IMR-90 (cell line): ENCODE measurements around the gene SNAP29. TPM values are rescaled to one million over a fixed set of nuclear protein-coding genes. Genes with fewer than 3 reads are reported as not detected.

ENCODE experiments used
- ATAC-seq: fragments of 200-7000 bp; cut with Tn5 transposase; 2 replicates; pipeline ENCODE4 v1.9.1; 2020; ENCODE audit warnings: low read depth, mild to moderate bottlenecking, moderate library complexity
- BruUV-seq: library from RNA; stranded (reverse); fragments of 400-500 nt; replicated peaks from 2 replicates; lab custom pipeline; 2021; lab: Mats Ljungman, UMichigan
- CTCF ChIA-PET: fragments of 300-600 bp; formaldehyde crosslinking; extraction: SDS; loops from one replicate; lab custom pipeline; 2021; ENCODE audit warnings: antibody characterized with exemption; lab: Yijun Ruan, JAX
- POLR2A ChIA-PET: fragments of 300-600 bp; sonication (Branson Sonifier 250); formaldehyde crosslinking; loops from one replicate; lab custom pipeline; 2022; ENCODE audit warnings: antibody characterized with exemption; ENCODE audit not compliant: unreplicated experiment; lab: Charles Lee
- DNase-seq: peaks from one replicate; pipeline ENCODE4 v3.0.0; 2013
- H2AFZ ChIP-seq: replicated peaks from 2 replicates; pipeline ENCODE3; 2013; ENCODE audit warnings: low read length, mild to moderate bottlenecking; ENCODE audit not compliant: poor library complexity
- H2AK5ac ChIP-seq: 2 replicates; pipeline ENCODE4 v1.6.1; 2013; ENCODE audit warnings: low read depth, low read length, inconsistent platforms
- H2AK9ac ChIP-seq: replicated peaks from 2 replicates; pipeline ENCODE3; 2013; ENCODE audit warnings: mild to moderate bottlenecking, low read depth, low read length, moderate library complexity; ENCODE audit not compliant: poor library complexity
- H2BK120ac ChIP-seq: 2 replicates; pipeline ENCODE4 v1.6.1; 2013; ENCODE audit warnings: low read depth, low read length, inconsistent platforms
- H2BK15ac ChIP-seq: 3 replicates; pipeline ENCODE4 v1.6.1; 2013; ENCODE audit warnings: low read depth, low read length, inconsistent platforms
- H2BK20ac ChIP-seq: 2 replicates; pipeline ENCODE4 v1.6.1; 2013; ENCODE audit warnings: low read depth, mild to moderate bottlenecking, inconsistent platforms, low read length, moderate library complexity
- H2BK5ac ChIP-seq: 2 replicates; pipeline ENCODE4 v1.6.1; 2013; ENCODE audit warnings: mild to moderate bottlenecking, low read depth, low read length, inconsistent platforms; ENCODE audit not compliant: poor library complexity, severe bottlenecking
- H3K14ac ChIP-seq: replicated peaks from 2 replicates; pipeline ENCODE4 v1.6.1; 2013; ENCODE audit warnings: low read depth, low read length, inconsistent platforms
- H3K18ac ChIP-seq: 2 replicates; pipeline ENCODE4 v1.6.1; 2013; ENCODE audit warnings: low read depth, low read length, control low read depth
- H3K23ac ChIP-seq: 2 replicates; pipeline ENCODE4 v1.6.1; 2013; ENCODE audit warnings: low read depth, low read length, inconsistent platforms
- H3K27ac ChIP-seq: 2 replicates; pipeline ENCODE4 v1.5.1; 2013; ENCODE audit warnings: mild to moderate bottlenecking, control low read depth, low read length; ENCODE audit not compliant: insufficient read depth
- H3K27me3 ChIP-seq: 2 replicates; pipeline ENCODE4 v1.6.1; 2013; ENCODE audit warnings: low read length; ENCODE audit not compliant: control insufficient read depth, insufficient read depth
- H3K36me3 ChIP-seq: 2 replicates; pipeline ENCODE4 v1.6.1; 2013; ENCODE audit warnings: low read length, mixed read lengths; ENCODE audit not compliant: control insufficient read depth, insufficient read depth
- H3K4ac ChIP-seq: 2 replicates; pipeline ENCODE4 v1.6.1; 2013; ENCODE audit warnings: low read depth, low read length, inconsistent platforms
- H3K4me1 ChIP-seq: 2 replicates; pipeline ENCODE4 v1.6.1; 2013; ENCODE audit warnings: low read length, mixed read lengths; ENCODE audit not compliant: control insufficient read depth, insufficient read depth
- H3K4me2 ChIP-seq: 2 replicates; pipeline ENCODE4 v1.6.1; 2013; ENCODE audit warnings: low read depth, mild to moderate bottlenecking, control low read depth, low read length, moderate library complexity
- H3K4me3 ChIP-seq: 2 replicates; pipeline ENCODE4 v1.5.1; 2013; ENCODE audit warnings: low read depth, mild to moderate bottlenecking, control low read depth, low read length, moderate library complexity; ENCODE audit not compliant: insufficient read depth
- H3K56ac ChIP-seq: 2 replicates; pipeline ENCODE4 v1.6.1; 2013; ENCODE audit warnings: low read length, inconsistent platforms; ENCODE audit not compliant: insufficient read depth; ENCODE audit errors: extremely low read depth
- H3K79me1 ChIP-seq, 2 experiments: 2 replicates each; pipeline ENCODE4 v1.6.1; 2013; ENCODE audit warnings: low read length in 2 of 2, inconsistent platforms in 1 of 2, low read depth in 1 of 2
- H3K9ac ChIP-seq: 2 replicates; pipeline ENCODE4 v1.6.1; 2013; ENCODE audit warnings: low read depth, low read length, control low read depth
- H3K9me1 ChIP-seq: 2 replicates; pipeline ENCODE4 v1.6.1; 2013; ENCODE audit warnings: low read length, inconsistent platforms; ENCODE audit not compliant: insufficient read depth
- H3K9me3 ChIP-seq: 2 replicates; pipeline ENCODE4 v1.6.1; 2013; ENCODE audit warnings: low read length; ENCODE audit not compliant: control insufficient read depth, insufficient read depth
- H4K20me1 ChIP-seq: 2 replicates; pipeline ENCODE4 v1.6.1; 2013; ENCODE audit warnings: low read length, inconsistent platforms; ENCODE audit not compliant: insufficient read depth
- H4K5ac ChIP-seq: 2 replicates; pipeline ENCODE4 v1.6.1; 2013; ENCODE audit warnings: mild to moderate bottlenecking, low read depth, low read length, control low read depth
- H4K8ac ChIP-seq, 2 experiments: 2 replicates each; pipeline ENCODE4 v1.6.1; 2013; ENCODE audit warnings: low read depth in 2 of 2, low read length in 2 of 2, control low read depth in 1 of 2, inconsistent platforms in 1 of 2
- H4K91ac ChIP-seq: 2 replicates; pipeline ENCODE4 v1.6.1; 2013; ENCODE audit warnings: low read depth, low read length, inconsistent platforms; ENCODE audit not compliant: insufficient read depth
- BHLHE40 ChIP-seq: fragments of 150-350 bp; IDR thresholded peaks from 2 replicates; pipeline ENCODE4 v1.6.1; 2016; ENCODE audit warnings: mild to moderate bottlenecking, low read depth, low read length
- CEBPB ChIP-seq: IDR thresholded peaks from 2 replicates; pipeline ENCODE4 v1.6.1; 2012; ENCODE audit warnings: low read depth, low read length, improper control_type of control experiment
- CTCF ChIP-seq: conservative IDR thresholded peaks from 2 replicates; pipeline ENCODE4 v1.5.1; 2012; ENCODE audit warnings: mild to moderate bottlenecking, low read depth, low read length, improper control_type of control experiment
- FOS ChIP-seq: fragments of 150-350 bp; IDR thresholded peaks from 2 replicates; pipeline ENCODE4 v1.6.1; 2016; ENCODE audit warnings: low read depth, low read length
- MAFK ChIP-seq: IDR thresholded peaks from 2 replicates; pipeline ENCODE4 v1.6.1; 2012; ENCODE audit warnings: low read depth, low read length, improper control_type of control experiment
- MAZ ChIP-seq: IDR thresholded peaks from 2 replicates; pipeline ENCODE4 v1.6.1; 2012; ENCODE audit warnings: low read depth, mild to moderate bottlenecking, low read length, improper control_type of control experiment, moderate library complexity, borderline replicate concordance
- MXI1 ChIP-seq: IDR thresholded peaks from 2 replicates; pipeline ENCODE4 v1.6.1; 2012; ENCODE audit warnings: low read depth, mild to moderate bottlenecking, low read length, moderate library complexity, borderline replicate concordance
- NFE2L2 ChIP-seq: fragments of 150-350 bp; IDR thresholded peaks from 2 replicates; pipeline ENCODE4 v1.6.1; 2016; ENCODE audit warnings: low read depth, mild to moderate bottlenecking, low read length
- POLR2A ChIP-seq: IDR thresholded peaks from 2 replicates; pipeline ENCODE4 v1.6.1; 2012; ENCODE audit warnings: mild to moderate bottlenecking, low read depth, low read length
- RAD21 ChIP-seq: IDR thresholded peaks from 2 replicates; pipeline ENCODE4 v1.6.1; 2012; ENCODE audit warnings: low read length, improper control_type of control experiment
- RCOR1 ChIP-seq: IDR thresholded peaks from 2 replicates; pipeline ENCODE4 v1.6.1; 2012; ENCODE audit warnings: mild to moderate bottlenecking, low read length, improper control_type of control experiment; ENCODE audit not compliant: insufficient replicate concordance
- SMC3 ChIP-seq: fragments of 150-350 bp; IDR thresholded peaks from 2 replicates; pipeline ENCODE4 v1.6.1; 2016; ENCODE audit warnings: low read depth, mild to moderate bottlenecking, antibody characterized with exemption, low read length, moderate library complexity
- USF2 ChIP-seq: fragments of 150-350 bp; IDR thresholded peaks from 2 replicates; pipeline ENCODE4 v1.6.1; 2017; ENCODE audit warnings: mild to moderate bottlenecking, antibody characterized with exemption, low read length, low read depth
- WGBS, 2 experiments: methylation state at CpG; one replicate each; pipeline versions ENCODE4 v1.1.5 to v1.1.7; 2013; ENCODE audit warnings: missing lambda C conversion rate in 2 of 2; ENCODE audit not compliant: insufficient read length in 1 of 2; ENCODE audit errors: extremely low coverage in 2 of 2; 5-methylcytosine and 5-hydroxymethylcytosine counted together
- dilution Hi-C: fragments of 300-500 bp; cut with HindIII; formaldehyde crosslinking; loops from one replicate; pipeline ENCODE4 v1.14.3; 2018; ENCODE audit warnings: low sequenced_read_pairs; ENCODE audit not compliant: unreplicated experiment
- in situ Hi-C: fragments of 300-500 bp; cut with MboI; formaldehyde crosslinking; loops from 3 replicates; pipeline ENCODE4 v1.14.3; 2019; ENCODE audit warnings: low sequenced_read_pairs, inconsistent platforms, mixed read lengths
- intact Hi-C: fragments of 100-400 bp; cut with micrococcal nuclease; formaldehyde crosslinking; loops from 2 replicates; pipeline ENCODE4 v1.10.0; 2022
- polyA plus RNA-seq, 3 experiments: library from polyadenylated mRNA; depleted of rRNA; stranded (reverse); fragments of >200 nt; gene quantifications; 2 replicates each; pipeline ENCODE4 v1.2.3, GENCODE V29; 2012; ENCODE audit warnings: low replicate concordance in 1 of 3
- total RNA-seq: library from RNA; depleted of rRNA; stranded (reverse); fragments of >200 nt; gene quantifications from 2 replicates; pipeline ENCODE4 v1.2.3, GENCODE V29; 2012

SNAP29 gene
- total and polyA plus RNA-seq, 2 of the 4 experiments (the other 2 are of a cell fraction) = 10.6 to 29.5 TPM

- intact Hi-C loops (loop anchor here (2.0 to 10.0 kb wide), 2 partner anchors 32 to 112 kb away; no protein-coding TSS in a partner anchor), dilution Hi-C loops (no loop called here), in situ Hi-C loops (no loop called here)
- DNase-seq (peak; percentile 97), ATAC-seq (peak; percentile 99)
- peaks cover 0 to 12% of the 10 kb centered on the region in 2 experiments; a peak in 2 of 4 replicates for H3K79me1 ChIP-seq
- WGBS, 2 experiments = 0% methylated on average over 52 of the region's 92 CpGs; no CpG with 5 or more reads in 1 of the 2 experiments
- peak within 1 kb of the TSS; percentile 84 for H2AK5ac ChIP-seq
- H3K4ac ChIP-seq = peak within 1 kb of the TSS; percentile 94
- ChIA-PET POLR2A (no interaction called here), CTCF (interaction anchor here (0.6 to 1.3 kb wide), 10 partner anchors 9 to 212 kb away, joined by 3 to 9 read pairs (median 6); no protein-coding TSS in a partner anchor)
- no peaks in the 10 kb centered on the region for H3K36me3 ChIP-seq
- peak within 1 kb of the TSS; percentile 93 for H3K27ac ChIP-seq
- peak within 1 kb of the TSS; percentile 87 for H3K56ac ChIP-seq
- peak within 1 kb of the TSS; percentile 82 to 98 for H4K8ac ChIP-seq
- H2BK20ac ChIP-seq = peak within 1 kb of the TSS; percentile 83; the same call in 1 of the 2 replicates
- H3K23ac ChIP-seq = peak within 1 kb of the TSS; percentile 96
- peak within 1 kb of the TSS; percentile 87 for H4K5ac ChIP-seq
- 0 out of 2 replicates have a peak, but pooled peaks cover 6% of the 10 kb centered on the region for H3K4me1 ChIP-seq
- peak within 1 kb of the TSS; percentile 92 for H3K9ac ChIP-seq
- peak within 1 kb of the TSS; percentile 87 for H4K91ac ChIP-seq
- peak within 1 kb of the TSS; percentile 98 for H2AK9ac ChIP-seq
- BruUV-seq = TSS peak; percentile 72
- no peaks in the 10 kb centered on the region for H3K9me3 ChIP-seq
- H2BK120ac ChIP-seq = peak within 1 kb of the TSS; percentile 88
- H2BK5ac ChIP-seq = peak within 1 kb of the TSS; percentile 91
- H2AFZ ChIP-seq = peak within 1 kb of the TSS; percentile 98
- H3K4me2 ChIP-seq = peak within 1 kb of the TSS; percentile 96
- H3K9me1 ChIP-seq = peaks cover 6% of the 10 kb centered on the region; the same call in 1 of the 2 replicates
- peak; percentile 62 for TF ChIP-seq RAD21
- peak; percentile 98 for TF ChIP-seq CTCF
- TF ChIP-seq NFE2L2 = no peak; the same call in 1 of the 2 replicates
- no peak for TF ChIP-seq USF2
- no peak for TF ChIP-seq MAFK
- 0 out of 2 replicates have a peak, but pooled peaks have one; percentile 9 for TF ChIP-seq FOS
- peak; percentile 69 for TF ChIP-seq CEBPB
- TF ChIP-seq MAZ = peak; percentile 69; the same call in 1 of the 2 replicates
- no peak for TF ChIP-seq POLR2A
- peak; percentile 49 for TF ChIP-seq SMC3
- TF ChIP-seq BHLHE40 = peak; percentile 66; the same call in 1 of the 2 replicates
- peak; percentile 75 for TF ChIP-seq MXI1
- TF ChIP-seq RCOR1 = no peak
- peak within 1 kb of the TSS; percentile 98 for H3K14ac ChIP-seq
- peaks cover 45% of the 10 kb centered on the region for H4K20me1 ChIP-seq
- H2BK15ac ChIP-seq = peak within 1 kb of the TSS; percentile 96; the same call in 2 of the 3 replicates
- peak within 1 kb of the TSS; percentile 87 for H3K4me3 ChIP-seq
- peak within 1 kb of the TSS; percentile 62 for H3K18ac ChIP-seq
- H3K27me3 ChIP-seq = no peaks in the 10 kb centered on the region
These were observed 58.4 kb downstream of the SNAP29 start, which contains the start of gene CRKL for GRCh38 chr22:20916916-20917810. Gene CRKL, plus strand, starts transcription at chr22:20917407. Its CDS starts 528 bp downstream, at chr22:20917935.
